Panc1 (cell line): ENCODE results near the gene CREBBP.

ENCODE experiments used
- CTCF ChIP-seq: fragments of 450-650 bp; IDR thresholded peaks from 2 replicates; pipeline ENCODE4 v1.5.1; 2017; ENCODE audit warnings: mild to moderate bottlenecking
- POLR2AphosphoS5 ChIP-seq: IDR thresholded peaks from 2 replicates; pipeline ENCODE4 v1.6.1; 2012; ENCODE audit warnings: mild to moderate bottlenecking, low read depth, low read length, moderate library complexity
- REST ChIP-seq, 2 experiments: IDR thresholded peaks; 2 replicates each; pipeline ENCODE4 v1.6.1; 2011 to 2012; ENCODE audit warnings: low read depth in 2 of 2, control low read depth in 1 of 2, low read length in 1 of 2, mild to moderate bottlenecking in 1 of 2, moderate library complexity in 1 of 2; ENCODE audit not compliant: insufficient read depth in 1 of 2
- SIN3A ChIP-seq: IDR thresholded peaks from 2 replicates; pipeline ENCODE4 v1.6.1; 2012; ENCODE audit warnings: low read depth, mild to moderate bottlenecking, low read length, moderate library complexity, borderline replicate concordance; ENCODE audit not compliant: insufficient read depth

- TF ChIP-seq CTCF (no peak), REST (IDR thresholded peaks at IDR 0.05; ENCODE audit: insufficient read depth in 1 of 2, low read depth in 2 of 2, low read length in 1 of 2) (no peak), POLR2AphosphoS5 (no peak), SIN3A (no peak)
These were observed 136.5 kb downstream of the CREBBP start for GRCh38 chr16:3744018-3744417.
